Dedifferentiated amniotic fluid mesenchymal stem cell (primary cell): ENCODE results near the gene CHRND.

Source experiments
- DNase-seq: peaks from one replicate; pipeline ENCODE4 v3.0.0-alpha.2; 2016; ENCODE audit errors: extremely low spot score

CHRND gene

GRCh38 chr2:232488097-232488711 lies 37.8 kb upstream of the CHRND start:
- no peak for DNase-seq

- no peak for DNase-seq
Observed at GRCh38 chr2:232488721-232489300, 37.1 kb upstream of the CHRND start.

- DNase-seq, result no peak
Observed at GRCh38 chr2:232489516-232490220, 36.3 kb upstream of the CHRND start.

DNA sequence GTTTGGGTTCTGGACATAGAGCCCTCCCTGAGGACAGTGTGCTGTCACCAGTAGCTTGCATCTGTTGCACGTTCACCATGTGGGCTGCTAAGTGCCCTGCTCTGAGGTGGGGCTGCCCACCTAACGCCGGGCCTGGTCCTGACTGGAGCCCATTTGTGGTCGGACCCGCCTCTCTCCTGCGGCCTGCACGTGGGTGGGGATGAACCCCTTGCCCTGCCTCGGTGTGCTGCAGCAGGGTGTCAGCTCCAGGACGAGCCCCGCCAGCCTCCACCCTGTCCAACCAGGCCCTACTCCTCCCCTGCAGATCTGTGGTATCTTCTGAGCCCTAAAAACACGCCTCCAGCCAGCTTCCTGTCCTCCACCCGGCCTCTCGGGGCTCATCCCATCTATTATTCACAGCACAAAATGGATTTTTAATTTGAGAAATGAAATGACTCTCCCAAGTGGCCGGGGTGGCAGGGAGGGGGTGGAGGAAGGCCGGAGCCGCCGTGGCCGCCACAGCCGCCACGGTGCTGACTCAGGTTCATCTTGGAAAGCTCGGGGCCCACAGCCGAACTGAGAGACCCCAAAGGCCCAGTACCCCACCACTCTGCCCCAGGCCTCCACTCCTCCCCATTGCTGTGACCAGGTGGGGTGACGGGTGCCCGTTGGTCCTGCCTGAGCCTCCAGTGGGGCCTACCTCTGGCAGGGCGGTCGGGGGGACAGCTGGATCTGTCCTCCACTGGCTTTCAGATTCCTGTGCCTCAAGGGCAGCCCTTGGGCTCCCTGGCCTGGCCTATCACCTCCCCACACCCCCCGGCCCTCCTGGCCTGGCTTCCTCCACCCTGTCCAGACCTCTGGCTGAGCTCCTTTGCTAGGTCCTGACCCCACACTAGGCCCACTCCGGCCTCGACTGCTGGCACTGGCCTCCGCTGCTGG lies 35.5 kb upstream of the CHRND start:
- no peak for DNase-seq

DNA sequence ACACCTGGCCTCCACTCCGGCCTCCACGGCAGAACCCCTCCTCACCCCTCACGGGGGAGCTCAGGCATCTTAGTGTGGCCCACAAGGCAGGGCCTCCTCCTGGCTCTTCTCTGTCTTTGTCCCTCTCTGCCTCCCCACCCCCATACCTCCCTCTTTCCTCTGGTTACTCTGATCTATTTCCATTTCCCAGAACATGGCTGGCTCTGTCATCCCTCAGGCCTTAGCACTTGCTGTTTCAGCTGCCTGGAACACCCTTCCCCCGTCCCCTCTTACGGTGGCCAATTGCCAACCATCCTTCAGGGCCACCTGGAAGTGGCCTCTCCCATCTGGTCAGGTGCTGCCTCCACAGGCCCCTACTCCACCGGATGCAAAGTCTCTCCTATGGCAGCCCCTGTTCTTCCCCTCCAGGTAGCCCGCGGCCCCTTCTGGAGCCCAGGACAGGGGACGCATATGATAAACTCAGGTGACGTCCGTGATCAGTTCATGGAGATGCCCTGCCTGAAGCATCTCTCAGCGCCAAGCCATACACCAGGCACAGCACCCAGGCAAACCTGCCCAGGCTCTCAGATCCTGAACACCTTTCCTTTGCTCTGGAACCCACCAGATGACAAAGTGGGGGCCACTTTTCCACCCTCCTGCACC lies 34.7 kb upstream of the CHRND start:
- no peak for DNase-seq

DNA sequence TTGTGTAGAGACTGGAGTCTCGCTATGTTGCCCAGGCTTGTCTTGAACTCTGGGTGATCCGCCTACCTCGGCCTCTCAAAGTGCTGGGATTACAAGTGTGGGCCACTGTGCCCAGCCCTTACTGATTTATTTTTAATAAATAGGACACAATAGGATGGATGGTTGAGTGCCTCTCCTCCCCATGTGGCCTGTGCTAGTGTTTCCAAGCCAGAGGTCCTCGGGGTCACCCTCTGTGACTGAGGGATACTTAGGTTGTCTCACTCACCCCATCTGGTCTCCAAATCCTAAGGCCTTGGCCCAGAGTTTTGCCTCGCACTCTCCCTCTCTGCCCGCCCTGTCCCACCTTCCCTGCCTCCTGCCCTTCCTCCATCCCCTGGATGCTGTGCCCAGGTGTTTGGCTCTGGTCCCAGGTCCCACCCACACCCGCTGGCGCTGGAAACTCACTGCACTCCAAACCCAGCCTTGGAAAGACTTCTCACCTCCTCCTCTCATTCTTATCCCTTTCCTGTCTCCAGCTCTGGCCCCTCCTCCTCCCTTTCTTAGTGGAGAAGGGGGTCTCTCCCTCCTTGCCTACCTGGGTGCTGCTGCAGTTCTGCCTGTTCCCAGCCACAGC lies 33.6 kb upstream of the CHRND start:
- no peak for DNase-seq

GRCh38 chr2:232492963-232493700 lies 32.8 kb upstream of the CHRND start:
- no peak for DNase-seq

- no peak for DNase-seq
Observed at GRCh38 chr2:232493701-232494474, 32.1 kb upstream of the CHRND start.

- no peak for DNase-seq
Observed at GRCh38 chr2:232494542-232494941, 31.4 kb upstream of the CHRND start.

DNA sequence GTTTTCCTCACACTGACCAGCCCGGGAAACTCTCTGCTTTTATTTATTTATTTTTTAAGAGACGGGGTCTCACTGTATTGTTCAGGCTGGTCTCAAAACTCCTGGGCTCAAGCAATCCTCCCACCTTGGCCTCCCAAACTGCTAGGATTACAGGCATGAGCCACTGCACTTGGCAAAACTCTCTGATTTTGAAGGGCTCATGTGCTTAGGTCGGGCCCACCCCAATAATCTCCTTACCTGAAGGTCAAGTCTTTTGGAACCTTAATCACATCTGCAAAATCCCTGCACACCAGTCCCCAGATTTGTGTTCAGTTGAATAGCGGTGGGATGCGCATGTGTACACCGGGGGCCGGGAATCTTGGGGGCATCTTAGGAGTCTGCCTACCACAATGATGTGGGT lies 30.7 kb upstream of the CHRND start:
- DNase-seq, result no peak

GRCh38 chr2:232496501-232497270 lies 29.3 kb upstream of the CHRND start:
- no peak for DNase-seq

DNA sequence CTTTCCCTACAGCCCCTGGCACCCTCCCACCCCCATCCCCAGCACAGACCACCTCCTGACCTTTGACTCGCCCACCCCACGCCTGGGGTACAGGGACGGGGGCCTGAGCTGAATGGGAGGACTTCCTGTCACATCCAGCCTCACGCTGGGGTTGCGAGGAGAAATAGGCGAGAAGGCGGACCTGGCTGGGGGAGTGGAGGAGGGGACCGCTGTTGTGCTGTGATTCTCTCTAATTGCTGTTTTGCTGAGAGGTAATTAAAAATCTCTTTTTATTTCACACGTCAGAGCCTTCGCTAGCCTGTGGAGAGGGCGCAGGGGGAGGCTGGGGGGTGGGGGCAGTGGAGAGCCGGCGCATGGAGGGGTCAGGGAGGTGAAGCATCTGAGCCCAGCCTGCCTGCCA lies 28.6 kb upstream of the CHRND start:
- no peak for DNase-seq

DNA sequence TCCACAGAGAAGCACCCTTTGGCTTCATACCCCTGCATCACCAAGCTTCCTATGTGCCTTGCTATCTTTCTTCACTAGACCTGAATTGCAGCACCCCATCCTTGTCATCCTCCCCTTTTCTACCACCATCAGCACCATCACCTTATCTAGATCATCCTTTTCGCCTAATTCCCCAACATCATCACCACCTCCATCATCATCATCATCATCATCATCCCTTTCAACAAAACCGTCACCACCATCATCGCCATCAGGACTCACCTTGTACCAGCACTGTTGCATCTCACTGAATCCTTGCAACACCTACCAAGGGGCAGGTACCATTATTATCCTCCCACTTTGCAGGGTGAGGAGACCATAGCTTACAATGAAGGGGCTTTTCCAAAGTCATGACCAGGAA lies 27.5 kb upstream of the CHRND start:
- DNase-seq, result no peak

DNA sequence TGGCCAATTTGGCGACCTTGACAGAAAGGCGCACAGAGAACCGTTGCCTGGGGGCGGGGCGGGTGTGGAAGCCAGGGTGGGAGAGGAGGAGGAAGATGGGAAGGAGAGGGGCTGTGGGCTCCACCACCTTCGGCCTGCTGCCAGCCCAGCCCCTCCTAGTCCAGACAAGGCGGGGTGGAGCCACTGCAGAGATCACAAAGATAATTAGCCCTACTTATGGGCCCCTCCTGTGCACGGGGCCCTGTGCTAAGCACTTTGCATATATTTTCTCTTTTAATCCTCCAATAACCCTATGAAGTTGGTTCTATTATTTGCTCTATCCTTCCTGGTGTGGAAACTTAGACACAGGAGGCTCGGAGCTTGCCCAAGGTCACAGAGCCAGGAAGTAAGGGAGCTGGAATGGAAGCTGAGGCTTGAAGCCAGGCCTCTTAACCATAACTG lies 24.6 kb upstream of the CHRND start:
- no peak for DNase-seq

GRCh38 chr2:232501794-232502390 lies 24.1 kb upstream of the CHRND start:
- DNase-seq, result no peak

GRCh38 chr2:232502511-232502910 lies 23.4 kb upstream of the CHRND start:
- no peak for DNase-seq

DNA sequence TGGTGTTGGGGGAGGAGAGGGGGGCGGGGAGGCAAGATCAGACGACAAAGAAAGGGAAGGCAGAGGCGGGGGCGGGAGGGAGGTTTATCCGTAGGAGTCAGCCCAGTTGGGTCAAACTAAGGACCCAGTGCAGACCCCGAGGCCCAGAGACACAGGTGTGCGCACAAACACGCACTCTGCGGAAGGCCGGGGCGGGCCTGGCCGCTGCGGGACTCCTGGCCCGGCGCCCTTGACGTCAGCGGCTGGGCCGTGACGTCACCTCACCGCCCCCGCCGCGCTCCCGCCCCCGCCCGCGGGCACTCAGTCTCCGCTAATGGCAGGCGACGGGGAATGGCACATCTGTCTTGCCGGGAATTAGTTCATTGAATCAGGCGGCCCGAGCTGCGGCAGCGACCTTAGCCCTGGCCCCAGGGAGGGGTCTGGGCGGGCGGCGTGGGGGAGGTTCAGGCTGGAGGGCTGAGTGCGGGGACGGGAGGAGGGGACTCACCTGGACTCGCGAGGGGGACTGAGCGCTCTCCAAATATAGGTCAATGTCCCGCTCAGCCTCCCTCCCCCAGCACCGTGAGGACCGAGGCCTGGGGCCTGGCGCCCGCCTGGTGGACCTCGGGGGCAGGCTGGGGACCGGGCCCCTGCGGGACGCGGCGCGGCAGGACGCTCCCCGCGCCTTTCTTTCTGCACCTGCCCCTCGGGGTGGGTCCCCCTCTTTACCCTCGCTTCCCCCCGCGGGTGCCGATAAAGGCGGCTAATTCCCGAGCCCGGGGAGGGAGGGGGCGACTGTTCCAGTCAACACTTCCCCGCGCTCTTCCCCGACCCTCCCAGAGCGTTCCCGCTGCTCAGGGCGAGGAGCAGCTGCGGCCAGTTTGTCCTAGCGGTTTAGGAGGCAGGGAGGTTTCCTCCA lies 22.8 kb upstream of the CHRND start:
- no peak for DNase-seq
